ENCODE measurements around the gene COG5.

COG5 gene

DNA sequence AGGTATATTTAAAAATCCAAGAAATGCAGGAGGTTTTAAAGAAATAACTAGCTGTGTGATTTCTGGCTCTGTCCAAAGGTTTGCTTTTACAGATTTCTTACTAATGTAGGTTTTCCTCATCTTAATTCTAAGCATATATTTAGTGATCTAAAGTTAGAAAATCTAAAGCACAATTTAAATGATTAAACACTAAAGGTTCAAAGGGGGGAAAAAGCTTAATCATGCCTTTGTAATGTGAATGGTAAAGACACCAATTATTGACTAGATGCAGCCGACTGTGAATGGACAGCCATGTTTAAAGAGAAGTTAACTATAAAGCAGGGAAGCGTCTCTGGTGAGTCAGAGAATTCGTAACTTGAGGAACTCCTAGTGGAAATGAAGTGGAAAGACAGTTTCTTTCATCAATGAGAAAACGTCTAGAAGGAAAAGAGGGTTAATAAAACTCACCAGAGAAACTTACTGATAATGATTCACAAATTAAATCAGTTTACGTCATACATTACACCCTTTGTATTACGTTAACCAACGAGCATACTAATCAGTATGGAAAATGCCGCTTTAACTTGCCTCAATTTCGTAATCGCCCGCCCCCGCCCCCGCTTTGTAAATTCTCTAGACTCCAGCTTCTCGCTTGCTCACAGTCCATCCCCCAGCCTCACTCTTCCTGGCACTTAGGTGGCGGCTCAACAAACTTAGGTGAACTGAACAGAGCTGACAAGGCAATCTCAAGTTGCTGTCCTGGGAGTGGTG, 396.1 kb downstream of the COG5 start:
- ChIA-PET POLR2A (interaction anchor here (0.6 to 2.6 kb wide), 8 partner anchors 14 to 1636 kb away, joined by 3 to 14 read pairs (median 4); partner anchors contain the start of genes CBLL1 and NAMPT), CTCF (interaction anchor here (0.5 to 1.7 kb wide), 7 partner anchors 17 to 575 kb away, joined by 3 to 6 read pairs (median 4); no protein-coding TSS in a partner anchor)
- no peaks in the 10 kb centered on the region for H3K36me3 ChIP-seq (ENCODE audit: control insufficient read depth in 2 of 2, insufficient read depth in 1 of 2, low read length in 2 of 2)
- peak overlapping the region; percentile 64 for H3K4me3 ChIP-seq (ENCODE audit: low read depth, low read length)
- H3K4me1 ChIP-seq (ENCODE audit: control insufficient read depth, insufficient read depth, low read length) = peaks cover 3% of the 10 kb centered on the region; the same call in 1 of the 2 replicates
- no peaks in the 10 kb centered on the region for H3K9me3 ChIP-seq (ENCODE audit: control insufficient read depth, insufficient read depth, low read depth, low read length)
- H3K27ac ChIP-seq (ENCODE audit: extremely low read depth, low read depth, low read length) = peak overlapping the region; percentile 85
- TF ChIP-seq, protein P1, sequence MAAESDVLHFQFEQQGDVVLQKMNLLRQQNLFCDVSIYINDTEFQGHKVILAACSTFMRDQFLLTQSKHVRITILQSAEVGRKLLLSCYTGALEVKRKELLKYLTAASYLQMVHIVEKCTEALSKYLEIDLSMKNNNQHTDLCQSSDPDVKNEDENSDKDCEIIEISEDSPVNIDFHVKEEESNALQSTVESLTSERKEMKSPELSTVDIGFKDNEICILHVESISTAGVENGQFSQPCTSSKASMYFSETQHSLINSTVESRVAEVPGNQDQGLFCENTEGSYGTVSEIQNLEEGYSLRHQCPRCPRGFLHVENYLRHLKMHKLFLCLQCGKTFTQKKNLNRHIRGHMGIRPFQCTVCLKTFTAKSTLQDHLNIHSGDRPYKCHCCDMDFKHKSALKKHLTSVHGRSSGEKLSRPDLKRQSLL (tag by site-specific recombination; IDR thresholded peaks at IDR 0.05) = no peak; the same call in 1 of the 2 replicates
- TF ChIP-seq, protein P2, sequence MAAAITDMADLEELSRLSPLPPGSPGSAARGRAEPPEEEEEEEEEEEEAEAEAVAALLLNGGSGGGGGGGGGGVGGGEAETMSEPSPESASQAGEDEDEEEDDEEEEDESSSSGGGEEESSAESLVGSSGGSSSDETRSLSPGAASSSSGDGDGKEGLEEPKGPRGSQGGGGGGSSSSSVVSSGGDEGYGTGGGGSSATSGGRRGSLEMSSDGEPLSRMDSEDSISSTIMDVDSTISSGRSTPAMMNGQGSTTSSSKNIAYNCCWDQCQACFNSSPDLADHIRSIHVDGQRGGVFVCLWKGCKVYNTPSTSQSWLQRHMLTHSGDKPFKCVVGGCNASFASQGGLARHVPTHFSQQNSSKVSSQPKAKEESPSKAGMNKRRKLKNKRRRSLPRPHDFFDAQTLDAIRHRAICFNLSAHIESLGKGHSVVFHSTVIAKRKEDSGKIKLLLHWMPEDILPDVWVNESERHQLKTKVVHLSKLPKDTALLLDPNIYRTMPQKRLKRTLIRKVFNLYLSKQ (tag by site-specific recombination; IDR thresholded peaks at IDR 0.05; ENCODE audit: borderline replicate concordance) = no peak
- no peak for TF ChIP-seq ZNF510 (tag by site-specific recombination; IDR thresholded peaks at IDR 0.05; ENCODE audit: insufficient replicate concordance)
- TF ChIP-seq, protein P3, sequence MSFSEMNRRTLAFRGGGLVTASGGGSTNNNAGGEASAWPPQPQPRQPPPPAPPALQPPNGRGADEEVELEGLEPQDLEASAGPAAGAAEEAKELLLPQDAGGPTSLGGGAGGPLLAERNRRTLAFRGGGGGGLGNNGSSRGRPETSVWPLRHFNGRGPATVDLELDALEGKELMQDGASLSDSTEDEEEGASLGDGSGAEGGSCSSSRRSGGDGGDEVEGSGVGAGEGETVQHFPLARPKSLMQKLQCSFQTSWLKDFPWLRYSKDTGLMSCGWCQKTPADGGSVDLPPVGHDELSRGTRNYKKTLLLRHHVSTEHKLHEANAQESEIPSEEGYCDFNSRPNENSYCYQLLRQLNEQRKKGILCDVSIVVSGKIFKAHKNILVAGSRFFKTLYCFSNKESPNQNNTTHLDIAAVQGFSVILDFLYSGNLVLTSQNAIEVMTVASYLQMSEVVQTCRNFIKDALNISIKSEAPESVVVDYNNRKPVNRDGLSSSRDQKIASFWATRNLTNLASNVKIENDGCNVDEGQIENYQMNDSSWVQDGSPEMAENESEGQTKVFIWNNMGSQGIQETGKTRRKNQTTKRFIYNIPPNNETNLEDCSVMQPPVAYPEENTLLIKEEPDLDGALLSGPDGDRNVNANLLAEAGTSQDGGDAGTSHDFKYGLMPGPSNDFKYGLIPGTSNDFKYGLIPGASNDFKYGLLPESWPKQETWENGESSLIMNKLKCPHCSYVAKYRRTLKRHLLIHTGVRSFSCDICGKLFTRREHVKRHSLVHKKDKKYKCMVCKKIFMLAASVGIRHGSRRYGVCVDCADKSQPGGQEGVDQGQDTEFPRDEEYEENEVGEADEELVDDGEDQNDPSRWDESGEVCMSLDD (tag by site-specific recombination; IDR thresholded peaks at IDR 0.05) = peak; percentile 86
- TF ChIP-seq ZNF169 (tag by site-specific recombination; IDR thresholded peaks at IDR 0.05) = no peak
- peak; percentile 25; the same call in 1 of the 2 replicates for TF ChIP-seq ZNF366 (tag by site-specific recombination; conservative IDR thresholded peaks at IDR 0.05)
- TF ChIP-seq ZBTB21 (tag by site-specific recombination; IDR thresholded peaks at IDR 0.05) = peak; percentile 98
- TF ChIP-seq OSR2 (tag by site-specific recombination; IDR thresholded peaks at IDR 0.05) = no peak
- TF ChIP-seq ZNF121 (tag by site-specific recombination; IDR thresholded peaks at IDR 0.05) = no peak
- TF ChIP-seq ZNF19 (tag by site-specific recombination; IDR thresholded peaks at IDR 0.05; ENCODE audit: low read depth) = no peak
- TF ChIP-seq ZNF433 (tag by site-specific recombination; IDR thresholded peaks at IDR 0.05; ENCODE audit: low read depth) = no peak
- TF ChIP-seq ZFHX2 (tag by site-specific recombination; conservative IDR thresholded peaks at IDR 0.05) = peak; percentile 77
- TF ChIP-seq, protein P4, sequence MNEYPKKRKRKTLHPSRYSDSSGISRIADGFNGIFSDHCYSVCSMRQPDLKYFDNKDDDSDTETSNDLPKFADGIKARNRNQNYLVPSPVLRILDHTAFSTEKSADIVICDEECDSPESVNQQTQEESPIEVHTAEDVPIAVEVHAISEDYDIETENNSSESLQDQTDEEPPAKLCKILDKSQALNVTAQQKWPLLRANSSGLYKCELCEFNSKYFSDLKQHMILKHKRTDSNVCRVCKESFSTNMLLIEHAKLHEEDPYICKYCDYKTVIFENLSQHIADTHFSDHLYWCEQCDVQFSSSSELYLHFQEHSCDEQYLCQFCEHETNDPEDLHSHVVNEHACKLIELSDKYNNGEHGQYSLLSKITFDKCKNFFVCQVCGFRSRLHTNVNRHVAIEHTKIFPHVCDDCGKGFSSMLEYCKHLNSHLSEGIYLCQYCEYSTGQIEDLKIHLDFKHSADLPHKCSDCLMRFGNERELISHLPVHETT (tag by site-specific recombination; IDR thresholded peaks at IDR 0.05) = peak; percentile 57; the same call in 1 of the 2 replicates
- peak; percentile 75 for TF ChIP-seq ZSCAN23 (tag by site-specific recombination; IDR thresholded peaks at IDR 0.05)
- peak; percentile 85; the same call in 1 of the 2 replicates for TF ChIP-seq ZEB2 (tag by site-specific recombination; IDR thresholded peaks at IDR 0.05)
- 0 out of 2 replicates have a peak, but pooled peaks have one; percentile 42 for TF ChIP-seq ZNF324 (tag by site-specific recombination; IDR thresholded peaks at IDR 0.05)
- TF ChIP-seq ZNF701 (tag by site-specific recombination; IDR thresholded peaks at IDR 0.05) = no peak
- TF ChIP-seq, protein P5, sequence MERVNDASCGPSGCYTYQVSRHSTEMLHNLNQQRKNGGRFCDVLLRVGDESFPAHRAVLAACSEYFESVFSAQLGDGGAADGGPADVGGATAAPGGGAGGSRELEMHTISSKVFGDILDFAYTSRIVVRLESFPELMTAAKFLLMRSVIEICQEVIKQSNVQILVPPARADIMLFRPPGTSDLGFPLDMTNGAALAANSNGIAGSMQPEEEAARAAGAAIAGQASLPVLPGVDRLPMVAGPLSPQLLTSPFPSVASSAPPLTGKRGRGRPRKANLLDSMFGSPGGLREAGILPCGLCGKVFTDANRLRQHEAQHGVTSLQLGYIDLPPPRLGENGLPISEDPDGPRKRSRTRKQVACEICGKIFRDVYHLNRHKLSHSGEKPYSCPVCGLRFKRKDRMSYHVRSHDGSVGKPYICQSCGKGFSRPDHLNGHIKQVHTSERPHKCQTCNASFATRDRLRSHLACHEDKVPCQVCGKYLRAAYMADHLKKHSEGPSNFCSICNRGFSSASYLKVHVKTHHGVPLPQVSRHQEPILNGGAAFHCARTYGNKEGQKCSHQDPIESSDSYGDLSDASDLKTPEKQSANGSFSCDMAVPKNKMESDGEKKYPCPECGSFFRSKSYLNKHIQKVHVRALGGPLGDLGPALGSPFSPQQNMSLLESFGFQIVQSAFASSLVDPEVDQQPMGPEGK (tag by site-specific recombination; IDR thresholded peaks at IDR 0.05) = peak; percentile 97; the same call in 1 of the 2 replicates
- peak; percentile 91 for TF ChIP-seq ZFP69B (tag by site-specific recombination; IDR thresholded peaks at IDR 0.05)
- TF ChIP-seq ZFP37 (tag by site-specific recombination; IDR thresholded peaks at IDR 0.05) = peak; percentile 92
- TF ChIP-seq, protein P6, sequence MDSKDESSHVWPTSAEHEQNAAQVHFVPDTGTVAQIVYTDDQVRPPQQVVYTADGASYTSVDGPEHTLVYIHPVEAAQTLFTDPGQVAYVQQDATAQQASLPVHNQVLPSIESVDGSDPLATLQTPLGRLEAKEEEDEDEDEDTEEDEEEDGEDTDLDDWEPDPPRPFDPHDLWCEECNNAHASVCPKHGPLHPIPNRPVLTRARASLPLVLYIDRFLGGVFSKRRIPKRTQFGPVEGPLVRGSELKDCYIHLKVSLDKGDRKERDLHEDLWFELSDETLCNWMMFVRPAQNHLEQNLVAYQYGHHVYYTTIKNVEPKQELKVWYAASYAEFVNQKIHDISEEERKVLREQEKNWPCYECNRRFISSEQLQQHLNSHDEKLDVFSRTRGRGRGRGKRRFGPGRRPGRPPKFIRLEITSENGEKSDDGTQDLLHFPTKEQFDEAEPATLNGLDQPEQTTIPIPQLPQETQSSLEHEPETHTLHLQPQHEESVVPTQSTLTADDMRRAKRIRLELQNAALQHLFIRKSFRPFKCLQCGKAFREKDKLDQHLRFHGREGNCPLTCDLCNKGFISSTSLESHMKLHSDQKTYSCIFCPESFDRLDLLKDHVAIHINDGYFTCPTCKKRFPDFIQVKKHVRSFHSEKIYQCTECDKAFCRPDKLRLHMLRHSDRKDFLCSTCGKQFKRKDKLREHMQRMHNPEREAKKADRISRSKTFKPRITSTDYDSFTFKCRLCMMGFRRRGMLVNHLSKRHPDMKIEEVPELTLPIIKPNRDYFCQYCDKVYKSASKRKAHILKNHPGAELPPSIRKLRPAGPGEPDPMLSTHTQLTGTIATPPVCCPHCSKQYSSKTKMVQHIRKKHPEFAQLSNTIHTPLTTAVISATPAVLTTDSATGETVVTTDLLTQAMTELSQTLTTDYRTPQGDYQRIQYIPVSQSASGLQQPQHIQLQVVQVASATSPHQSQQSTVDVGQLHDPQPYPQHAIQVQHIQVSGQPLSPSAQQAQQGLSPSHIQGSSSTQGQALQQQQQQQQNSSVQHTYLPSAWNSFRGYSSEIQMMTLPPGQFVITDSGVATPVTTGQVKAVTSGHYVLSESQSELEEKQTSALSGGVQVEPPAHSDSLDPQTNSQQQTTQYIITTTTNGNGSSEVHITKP (tag by site-specific recombination; IDR thresholded peaks at IDR 0.05) = peak; percentile 63
- no peak for TF ChIP-seq ZNF350 (tag by site-specific recombination; IDR thresholded peaks at IDR 0.05)

Data from HEK293 (cell line).